Activated CD8-positive, alpha-beta memory T cell treated with anti-CD3 and anti-CD28 coated beads for 4 hours (primary cell): ENCODE measurements around the gene TSBP1.

Experiments used
- DNase-seq, 2 donors: peaks; one replicate each; pipeline ENCODE4 v3.0.0-alpha.2; 2020; ENCODE audit warnings: low read depth in 2 of 2

Gene TSBP1, protein sequence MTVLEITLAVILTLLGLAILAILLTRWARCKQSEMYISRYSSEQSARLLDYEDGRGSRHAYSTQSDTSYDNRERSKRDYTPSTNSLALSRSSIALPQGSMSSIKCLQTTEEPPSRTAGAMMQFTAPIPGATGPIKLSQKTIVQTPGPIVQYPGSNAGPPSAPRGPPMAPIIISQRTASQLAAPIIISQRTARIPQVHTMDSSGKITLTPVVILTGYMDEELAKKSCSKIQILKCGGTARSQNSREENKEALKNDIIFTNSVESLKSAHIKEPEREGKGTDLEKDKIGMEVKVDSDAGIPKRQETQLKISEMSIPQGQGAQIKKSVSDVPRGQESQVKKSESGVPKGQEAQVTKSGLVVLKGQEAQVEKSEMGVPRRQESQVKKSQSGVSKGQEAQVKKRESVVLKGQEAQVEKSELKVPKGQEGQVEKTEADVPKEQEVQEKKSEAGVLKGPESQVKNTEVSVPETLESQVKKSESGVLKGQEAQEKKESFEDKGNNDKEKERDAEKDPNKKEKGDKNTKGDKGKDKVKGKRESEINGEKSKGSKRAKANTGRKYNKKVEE

DNA sequence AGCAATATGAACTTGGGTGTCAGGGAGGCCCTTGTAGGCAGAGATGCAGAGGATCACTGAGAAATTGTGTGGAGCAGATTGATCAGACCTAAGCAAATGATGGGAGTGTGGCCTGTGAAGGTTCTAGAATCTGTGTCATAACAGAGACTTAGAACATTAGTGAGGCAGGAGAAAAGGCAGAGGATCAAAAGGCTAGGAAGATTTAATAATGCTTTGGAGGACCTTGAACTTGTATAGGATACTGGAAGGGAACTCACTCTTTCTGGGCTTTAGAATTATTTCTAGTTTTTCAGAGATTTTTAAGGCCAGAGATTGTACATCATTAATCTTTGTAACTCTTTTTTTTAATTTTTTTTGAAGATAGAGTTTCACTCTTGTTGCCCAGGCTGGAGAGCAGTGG lies at the start of gene TSBP1:
Gene TSBP1 (minus strand): TSS at position 101 of the 400 bp plus-strand sequence. CDS start 197 bp downstream, outside the sequence.
- no peak for DNase-seq

DNA sequence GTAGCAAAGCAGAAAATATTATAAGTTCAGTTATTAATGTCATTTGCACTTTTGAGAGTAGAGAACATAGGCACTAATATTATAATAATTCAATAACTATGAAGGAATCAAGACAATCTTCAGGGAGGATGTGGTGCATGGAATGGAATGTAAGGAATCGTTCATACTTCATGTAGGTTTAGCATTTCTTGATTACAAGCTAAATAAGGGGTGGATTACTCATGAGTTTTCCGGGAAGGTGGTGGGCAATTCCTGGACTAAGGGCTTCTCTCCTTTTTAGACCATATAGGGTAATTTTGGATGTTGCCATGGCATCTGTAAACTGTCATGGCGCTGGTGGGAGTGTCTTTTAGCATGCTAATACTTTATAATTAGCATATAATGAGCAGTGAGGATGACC lies 44.3 kb upstream of the TSBP1 start:
- no peak for DNase-seq

DNA sequence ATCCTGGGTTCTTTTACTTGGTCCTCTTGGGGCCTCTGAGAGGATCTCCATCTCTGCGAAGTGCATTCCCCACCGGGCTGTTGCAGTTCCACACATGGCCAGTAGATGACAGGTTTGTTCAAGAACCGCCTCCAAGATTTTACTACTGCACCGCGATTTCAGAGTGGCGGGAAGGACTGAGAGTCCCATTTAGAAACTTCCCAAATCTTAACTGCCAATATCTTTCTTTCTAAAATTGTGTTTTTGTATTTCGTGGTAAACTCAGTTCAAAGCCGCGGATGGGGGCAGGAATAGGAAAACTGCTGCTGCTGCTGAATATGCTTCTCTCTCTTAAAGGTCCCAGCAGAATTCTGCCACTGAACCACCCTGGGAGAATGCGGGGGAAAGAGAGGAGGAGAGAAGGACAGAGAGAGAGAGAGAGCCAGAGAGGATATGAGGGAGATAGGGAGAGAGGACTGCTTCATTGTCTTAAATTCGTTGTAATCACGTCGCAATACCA lies 43.9 kb upstream of the TSBP1 start:
- peak; percentile 43 to 56 for DNase-seq

DNA sequence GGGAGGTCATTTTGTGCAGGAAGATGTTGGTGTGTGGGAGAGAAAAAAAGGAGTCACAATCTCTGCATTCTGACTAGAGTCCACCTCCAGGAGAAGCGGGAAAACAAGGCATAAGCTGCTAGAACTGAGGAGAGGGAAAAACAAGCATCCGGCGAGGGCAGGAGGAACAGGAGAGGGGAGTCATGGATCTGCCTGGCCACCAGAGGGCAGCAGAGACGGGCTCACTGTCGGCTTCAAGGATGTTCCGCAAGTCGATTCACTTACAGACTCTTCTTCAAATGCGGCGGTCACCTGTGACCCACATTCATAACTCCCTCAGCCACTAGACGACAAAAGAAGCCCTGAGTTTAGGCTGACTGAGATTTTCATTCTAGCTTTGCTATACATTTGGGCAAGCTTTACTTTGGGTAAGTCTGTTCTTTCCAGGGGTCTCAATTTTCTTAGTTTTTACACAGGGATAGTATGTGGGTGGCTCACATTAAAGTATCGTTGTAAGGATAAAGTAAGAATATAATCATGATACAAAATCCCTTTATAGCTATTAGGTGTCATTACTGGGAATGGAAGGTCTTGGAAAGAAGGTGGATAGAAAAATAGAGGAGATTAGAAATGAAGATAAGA lies 41.8 kb upstream of the TSBP1 start:
- DNase-seq = peak; percentile 64 to 72

DNA sequence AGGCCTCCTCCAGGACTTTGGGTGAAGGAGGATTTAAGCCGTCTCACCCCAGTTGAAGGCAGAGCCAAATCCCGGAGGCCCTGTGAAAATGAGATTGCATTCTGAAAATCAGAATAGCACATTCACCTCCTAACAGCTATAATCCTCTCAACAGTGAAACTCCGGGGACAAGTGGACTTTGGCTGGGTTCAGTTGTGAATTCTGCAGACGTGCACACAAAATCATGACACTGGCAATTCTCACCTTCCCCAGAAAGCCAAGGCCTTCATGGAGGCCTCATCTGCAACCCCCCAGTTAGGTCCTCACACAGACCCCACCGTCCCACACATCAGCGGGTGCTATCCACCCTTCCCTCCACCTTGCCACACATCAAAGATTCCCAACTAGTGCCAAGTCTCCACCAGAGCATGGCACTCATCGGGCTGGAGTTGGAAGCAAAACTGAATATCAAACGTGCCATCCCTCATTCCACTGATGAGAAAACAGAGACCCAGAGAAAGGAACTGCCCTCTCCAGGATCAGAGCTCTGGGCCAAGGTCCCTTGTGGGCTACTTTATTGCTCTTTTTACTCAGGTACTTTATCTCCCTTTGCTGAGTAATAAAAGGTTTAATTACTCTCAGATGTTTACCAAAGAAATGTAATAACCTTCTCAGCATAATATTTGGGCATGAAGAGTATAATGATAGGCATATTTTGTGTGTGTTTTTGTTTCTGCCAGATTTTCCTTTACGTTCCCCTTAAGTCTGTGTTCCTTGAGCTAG lies 40.0 kb upstream of the TSBP1 start:
- no peak for DNase-seq

DNA sequence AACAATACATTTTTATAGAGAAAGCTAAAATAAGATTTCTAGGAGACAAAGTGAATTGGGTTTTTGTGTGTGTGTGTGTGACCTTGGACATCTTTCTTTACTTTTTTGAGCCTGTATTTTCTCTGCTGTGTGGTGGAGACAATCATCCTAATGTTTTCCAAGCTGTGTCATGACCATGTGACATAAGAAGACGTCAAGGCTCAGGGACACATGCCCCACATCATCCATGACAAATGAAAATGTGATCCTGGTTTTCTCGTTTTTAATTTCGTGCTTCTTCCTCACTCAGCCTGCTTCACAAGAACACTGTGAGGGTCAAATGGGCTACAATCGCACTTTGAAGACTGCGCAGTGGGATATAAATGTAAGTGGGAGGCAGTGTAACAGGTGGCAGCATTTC lies 39.2 kb upstream of the TSBP1 start:
- DNase-seq = no peak

DNA sequence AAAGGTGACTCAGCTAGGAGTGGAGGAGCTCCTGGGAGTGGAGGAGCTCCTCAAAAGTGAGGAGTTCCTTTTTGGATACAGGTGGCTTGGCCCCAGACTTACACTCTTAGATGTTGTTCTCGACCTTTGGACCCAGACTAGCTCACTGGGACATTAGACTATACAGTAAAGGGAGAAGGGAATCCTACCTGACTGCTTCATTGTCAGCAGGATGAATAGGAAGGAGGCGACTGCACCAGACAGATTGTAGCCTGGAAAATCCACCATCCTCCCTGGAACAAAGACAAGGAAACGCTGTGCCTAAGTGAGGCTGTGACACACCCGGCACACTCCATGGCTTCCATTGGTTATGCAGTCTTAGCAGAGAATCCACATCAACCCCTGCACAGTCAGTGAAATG lies 35.2 kb upstream of the TSBP1 start, which contains the start of gene BTNL2:
Gene BTNL2 (minus strand): TSS at position 325 of the 400 bp plus-strand sequence. CDS start 58 bp downstream, at position 267.
- no peak for DNase-seq

DNA sequence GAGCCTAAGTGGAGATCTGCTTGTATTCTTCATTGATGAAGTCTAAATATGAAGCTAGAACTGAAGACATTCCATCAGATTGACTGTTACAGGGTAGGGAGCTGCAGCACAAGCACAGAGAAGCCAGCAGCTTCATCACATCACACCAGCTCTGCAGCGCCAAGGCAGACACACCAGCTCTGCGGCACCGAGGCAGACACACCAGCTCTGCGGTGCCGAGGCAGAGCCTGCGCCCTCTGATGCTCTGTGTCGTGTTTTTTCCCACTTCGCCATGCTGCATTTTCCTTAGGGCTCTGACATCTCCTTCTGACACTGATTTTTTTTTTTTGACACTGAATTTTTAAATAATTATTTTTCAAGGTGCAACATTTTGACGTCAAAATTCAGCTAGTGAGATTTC lies 34.5 kb upstream of the TSBP1 start:
- DNase-seq = no peak

DNA sequence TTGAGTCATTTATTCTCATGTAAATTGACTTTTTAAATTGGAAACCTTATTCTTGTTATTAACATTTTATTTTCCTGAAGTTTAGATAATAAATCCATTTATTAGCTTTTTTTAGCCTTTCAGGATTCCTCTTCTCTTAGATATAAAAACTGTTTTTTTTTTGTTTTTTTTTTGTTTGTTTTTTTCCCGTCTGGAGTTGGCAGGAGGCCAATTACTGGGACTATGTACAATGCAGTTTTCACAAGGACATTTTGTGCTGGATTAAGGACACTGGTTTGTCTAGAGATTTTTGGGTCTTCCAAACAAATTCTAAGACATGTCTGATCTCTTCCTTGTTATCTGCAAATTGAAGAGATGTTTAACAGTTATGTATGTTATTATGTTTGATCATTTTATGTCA lies 34.0 kb upstream of the TSBP1 start:
- DNase-seq = no peak

DNA sequence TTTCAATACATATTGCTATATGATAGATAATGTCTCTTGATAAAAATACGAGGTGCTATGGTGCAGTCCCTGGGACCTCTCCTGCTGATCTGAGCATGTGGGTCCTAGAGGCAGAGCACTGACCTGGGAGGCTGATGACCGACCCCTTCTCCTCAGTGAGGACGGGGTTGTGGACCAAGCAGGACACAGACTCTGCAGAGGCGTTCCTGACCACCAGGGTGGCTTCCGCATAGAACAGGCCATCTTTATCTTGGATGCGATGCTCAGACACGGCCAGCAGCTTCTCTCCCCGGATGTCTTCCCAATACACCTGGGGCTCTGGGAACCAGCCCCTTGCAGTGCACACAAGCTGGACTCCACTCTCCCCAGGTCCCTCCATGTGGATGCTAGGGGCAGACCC lies 31.1 kb upstream of the TSBP1 start:
- DNase-seq = no peak

DNA sequence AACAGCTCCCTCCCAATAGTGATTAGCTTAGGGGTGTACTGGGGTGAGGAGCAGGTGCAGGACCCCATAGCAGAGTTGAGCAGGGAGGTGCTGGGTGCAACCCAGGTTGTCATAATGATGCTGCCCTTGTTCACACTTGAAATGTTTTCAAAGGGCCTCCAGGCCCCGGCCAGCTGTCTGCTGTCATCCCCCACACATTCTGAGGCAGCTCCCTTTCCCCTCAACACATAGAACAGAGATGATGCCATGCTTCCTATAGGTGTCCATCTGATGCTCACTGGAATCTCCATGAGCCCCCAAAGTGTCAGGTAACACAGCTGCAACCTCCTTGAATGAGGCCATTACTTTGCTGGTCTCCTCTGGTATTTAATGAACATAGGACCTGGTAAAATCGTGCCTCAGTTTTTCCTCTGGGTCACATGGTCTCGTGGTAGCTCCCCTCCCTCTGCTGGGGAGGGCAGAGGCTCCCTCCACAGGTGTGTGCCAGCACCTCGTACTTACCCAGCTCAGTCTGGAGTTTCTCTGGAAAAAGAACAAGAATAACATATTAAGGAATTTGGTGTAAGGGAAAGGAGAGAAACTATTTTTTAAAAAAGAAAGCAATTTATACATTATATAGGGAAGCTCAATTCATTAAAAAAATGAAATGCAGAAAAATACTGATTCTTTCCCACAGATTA lies 29.7 kb upstream of the TSBP1 start:
- no peak for DNase-seq

DNA sequence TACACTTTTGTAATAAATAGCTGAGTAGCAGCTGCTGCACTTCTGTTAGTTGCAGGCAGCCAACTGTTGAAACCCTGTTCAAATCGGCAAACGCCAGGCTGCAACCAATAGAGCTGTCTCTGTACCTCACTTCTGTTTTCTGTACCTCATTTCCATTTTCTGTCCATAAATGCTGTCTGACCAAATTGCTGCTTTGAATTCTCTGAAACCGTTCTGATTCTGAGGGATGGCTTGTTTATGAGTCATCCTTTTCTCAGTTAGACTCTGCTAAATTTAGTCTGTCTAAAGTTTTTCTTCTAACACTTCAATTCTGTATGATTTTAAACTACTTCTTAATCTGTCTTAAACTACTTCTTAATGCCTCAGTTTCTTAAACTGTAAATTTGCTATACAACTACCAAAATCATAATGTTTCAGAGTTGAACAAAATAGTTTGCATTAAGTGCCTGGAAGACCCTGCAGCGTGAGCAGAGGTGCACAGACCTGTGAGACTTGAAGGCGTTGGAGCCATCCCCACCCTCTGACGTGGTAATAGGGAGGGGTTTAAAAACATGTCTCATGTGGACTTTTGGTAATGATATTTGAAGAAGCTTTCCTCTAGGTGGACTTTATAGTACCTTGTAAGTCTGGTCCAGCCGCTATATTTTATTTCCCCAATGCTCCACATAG lies 25.7 kb upstream of the TSBP1 start:
- DNase-seq = no peak

DNA sequence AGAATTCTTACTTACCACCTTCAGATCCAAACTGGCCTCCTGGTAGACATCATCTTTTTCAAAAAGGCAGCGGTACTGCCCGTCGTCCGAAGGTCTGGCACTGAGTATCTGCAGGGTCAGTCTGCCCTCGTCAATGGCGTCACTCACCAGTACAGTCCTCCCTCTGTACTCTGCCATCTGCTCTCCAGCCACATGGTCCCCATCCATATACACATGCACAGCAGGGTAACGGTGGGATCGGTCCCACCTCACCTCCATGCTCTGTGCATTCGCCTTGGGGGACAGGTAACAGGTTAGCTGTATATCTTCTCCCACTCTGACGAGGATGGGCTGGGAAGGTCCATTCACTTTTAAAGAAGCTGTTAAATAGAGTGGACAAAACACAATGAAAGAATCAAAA lies 24.3 kb upstream of the TSBP1 start:
- DNase-seq = no peak

DNA sequence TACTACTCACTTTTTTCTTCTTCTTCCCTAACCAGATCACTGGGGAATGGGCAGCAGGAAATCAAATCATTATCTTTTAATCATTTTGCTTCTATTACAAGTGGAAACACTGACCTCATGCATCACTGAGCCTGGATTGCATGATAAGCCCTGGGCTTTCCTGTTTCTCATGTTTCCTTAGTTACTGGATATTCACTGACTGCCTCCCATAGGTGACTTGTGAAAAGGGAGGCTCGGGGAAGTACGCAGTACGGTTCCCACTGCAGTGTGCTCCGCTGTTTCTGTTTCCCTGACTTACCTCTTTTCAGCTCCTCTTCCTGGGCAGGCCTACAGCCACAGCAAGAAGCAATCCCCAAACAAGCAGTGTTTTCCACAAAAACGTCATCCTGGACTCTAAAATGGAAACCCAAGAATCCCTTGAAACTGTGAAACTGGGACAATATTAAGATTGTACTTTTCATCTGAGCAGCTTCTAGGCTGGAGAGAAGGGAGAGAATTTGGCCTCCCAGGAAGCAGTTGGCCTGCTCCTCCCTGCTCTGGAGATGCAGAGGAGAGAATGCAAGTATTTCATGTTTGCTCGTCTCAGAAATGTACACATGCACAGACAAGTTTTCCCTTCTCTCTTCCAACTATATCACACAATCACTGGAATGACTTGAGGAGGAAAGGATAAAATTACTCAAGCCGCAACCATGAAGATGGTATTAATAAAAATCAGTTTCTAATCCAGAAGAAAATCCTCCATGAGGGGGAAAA lies 22.1 kb upstream of the TSBP1 start:
- no peak for DNase-seq

DNA sequence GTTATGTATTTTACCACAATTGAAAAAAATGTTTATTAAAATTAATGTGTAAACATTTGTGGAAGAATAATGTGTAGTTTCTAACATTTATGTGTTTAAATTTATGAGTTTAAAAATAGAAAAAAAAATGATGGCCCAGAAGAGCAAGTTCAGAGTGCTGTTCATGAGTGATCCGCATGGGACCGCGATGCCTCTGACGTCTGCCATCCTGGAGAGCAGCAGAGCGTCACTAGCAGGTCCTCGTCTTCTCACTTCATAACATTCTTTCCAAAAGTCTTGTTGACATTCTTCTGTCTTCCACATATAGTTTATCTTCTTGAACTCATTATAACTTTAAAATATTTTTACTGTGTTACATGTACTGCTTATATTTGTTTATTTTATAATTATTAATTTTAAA lies 19.8 kb upstream of the TSBP1 start:
- no peak for DNase-seq

DNA sequence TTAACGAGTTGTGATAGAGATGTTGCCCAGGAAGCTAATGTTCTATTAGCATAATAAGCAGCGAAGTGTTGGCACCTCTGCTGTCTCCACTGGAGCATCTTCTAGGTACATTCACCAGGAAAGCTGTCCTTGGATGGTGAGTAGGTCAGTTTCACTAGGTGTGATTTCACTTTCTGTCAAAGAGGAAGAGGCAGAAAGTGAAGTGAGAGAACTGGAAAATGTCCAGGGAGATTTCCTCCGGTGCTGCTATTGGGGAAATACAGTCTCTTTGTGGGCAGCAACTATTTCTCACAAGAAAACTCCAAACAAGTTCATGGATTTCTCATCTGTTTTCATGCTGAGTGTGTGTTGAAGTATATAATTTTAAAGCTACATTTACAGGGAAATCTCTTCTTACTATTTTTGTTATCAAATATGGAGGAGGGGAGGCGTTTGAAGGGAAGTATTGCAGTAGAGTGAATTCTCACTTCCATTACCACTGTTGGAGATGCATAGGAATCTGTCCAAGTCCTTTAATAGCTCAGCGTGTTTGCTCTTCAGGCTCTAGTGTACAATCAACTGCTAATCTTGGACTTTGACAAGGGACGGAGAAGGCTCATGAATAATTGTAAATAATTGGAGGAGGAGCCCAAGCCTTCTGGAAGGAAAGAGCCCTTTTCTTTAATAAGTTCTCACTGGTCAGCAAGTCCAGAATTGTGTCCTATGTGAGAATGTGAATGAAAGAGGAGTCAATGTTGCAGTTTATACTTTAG lies 16.1 kb upstream of the TSBP1 start:
- no peak for DNase-seq

DNA sequence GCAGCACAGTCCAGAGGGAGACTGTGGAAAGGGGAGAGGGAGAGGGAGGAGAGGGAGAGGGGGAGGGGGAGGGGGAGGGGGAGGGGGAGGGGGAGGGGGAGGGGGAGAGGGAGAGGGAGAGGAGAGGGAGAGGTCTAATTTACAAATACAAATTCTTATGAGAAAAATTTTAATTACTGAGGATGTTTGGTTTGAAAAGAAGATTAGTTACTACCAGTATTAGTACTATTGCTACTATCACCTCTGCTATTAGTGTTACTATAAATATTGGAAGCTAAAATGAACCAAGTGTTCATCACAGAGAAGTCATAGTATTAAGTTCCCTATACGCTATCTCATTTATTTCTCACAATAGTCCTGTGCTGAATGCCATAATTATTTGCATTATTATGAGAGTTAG lies 14.3 kb upstream of the TSBP1 start:
- DNase-seq = no peak

DNA sequence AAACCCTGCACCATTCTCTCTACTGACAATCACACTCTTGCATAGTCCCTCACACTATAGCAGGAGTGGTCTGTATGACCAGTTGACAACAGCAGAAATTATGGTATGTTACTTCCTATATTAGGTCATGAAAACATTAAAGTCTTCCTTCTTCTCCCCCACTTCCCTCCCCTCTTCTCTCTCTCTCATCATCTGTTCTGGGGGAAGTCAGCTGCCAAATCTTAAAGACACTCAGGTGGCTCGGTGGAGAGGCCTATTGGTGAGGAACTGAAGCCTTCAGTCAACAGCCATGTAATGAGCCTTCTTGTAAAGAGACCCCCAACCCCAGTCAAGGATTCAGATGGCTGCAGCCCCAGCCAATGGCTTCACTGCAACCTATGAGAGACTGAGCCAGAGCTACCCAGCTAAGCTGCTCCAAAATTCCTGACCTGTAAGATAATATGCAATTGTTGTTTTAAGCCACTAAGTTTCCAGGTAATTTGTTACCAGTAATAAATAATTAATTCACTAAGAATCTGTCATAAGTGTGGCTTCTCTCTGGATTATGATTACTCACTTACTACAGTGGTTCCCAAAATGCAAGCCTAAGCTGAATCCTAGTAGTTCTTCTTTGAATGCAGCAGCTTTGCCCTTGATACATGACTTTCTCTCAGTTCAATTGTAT lies 11.2 kb upstream of the TSBP1 start:
- DNase-seq = no peak

DNA sequence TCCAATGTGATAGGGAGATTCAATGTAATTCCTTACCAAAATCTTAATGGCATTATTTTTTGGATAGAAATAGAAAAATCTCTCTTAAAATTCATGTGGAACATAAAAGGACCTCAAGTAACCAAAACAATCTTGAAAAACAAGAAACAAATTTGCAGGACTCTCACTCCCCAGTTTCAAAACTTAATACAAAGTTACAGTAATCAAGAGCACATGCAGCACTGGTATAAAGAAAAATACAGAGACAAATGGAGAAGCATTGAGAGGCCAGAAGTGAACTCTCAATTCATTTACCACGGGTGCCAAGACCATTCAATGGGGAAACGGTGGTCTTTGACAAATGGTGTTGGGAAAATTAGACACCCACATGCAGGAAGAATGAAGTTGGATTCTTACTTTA lies 7.8 kb upstream of the TSBP1 start:
- no peak for DNase-seq
